ENCODE data around the gene DYTN. TPM values are rescaled to one million over a fixed set of nuclear protein-coding genes. Genes with fewer than 3 reads are reported as not detected.

DYTN gene
- total and polyA plus RNA-seq, 4 donors = not detected

DNA sequence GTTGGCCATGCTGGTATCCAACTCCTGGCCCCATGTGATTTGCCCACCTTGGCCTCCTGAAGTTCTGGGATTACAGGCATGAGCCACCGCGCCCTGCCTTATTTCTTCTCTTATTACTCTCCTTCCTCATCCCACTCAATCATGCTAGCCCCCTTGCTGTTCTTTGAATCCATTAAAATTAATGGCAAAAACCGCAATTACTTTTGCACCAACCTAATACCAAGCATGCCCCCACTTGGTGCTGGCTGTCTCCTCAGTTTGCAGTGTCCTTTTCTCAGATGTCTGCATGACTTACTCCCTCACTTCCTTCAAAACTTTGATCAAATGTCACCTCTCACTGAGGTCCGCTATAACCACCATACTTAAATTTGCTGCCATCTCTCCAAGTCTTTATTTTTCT is 34.6 kb downstream of the DYTN start (continued):
- TF ChIP-seq, protein P1, sequence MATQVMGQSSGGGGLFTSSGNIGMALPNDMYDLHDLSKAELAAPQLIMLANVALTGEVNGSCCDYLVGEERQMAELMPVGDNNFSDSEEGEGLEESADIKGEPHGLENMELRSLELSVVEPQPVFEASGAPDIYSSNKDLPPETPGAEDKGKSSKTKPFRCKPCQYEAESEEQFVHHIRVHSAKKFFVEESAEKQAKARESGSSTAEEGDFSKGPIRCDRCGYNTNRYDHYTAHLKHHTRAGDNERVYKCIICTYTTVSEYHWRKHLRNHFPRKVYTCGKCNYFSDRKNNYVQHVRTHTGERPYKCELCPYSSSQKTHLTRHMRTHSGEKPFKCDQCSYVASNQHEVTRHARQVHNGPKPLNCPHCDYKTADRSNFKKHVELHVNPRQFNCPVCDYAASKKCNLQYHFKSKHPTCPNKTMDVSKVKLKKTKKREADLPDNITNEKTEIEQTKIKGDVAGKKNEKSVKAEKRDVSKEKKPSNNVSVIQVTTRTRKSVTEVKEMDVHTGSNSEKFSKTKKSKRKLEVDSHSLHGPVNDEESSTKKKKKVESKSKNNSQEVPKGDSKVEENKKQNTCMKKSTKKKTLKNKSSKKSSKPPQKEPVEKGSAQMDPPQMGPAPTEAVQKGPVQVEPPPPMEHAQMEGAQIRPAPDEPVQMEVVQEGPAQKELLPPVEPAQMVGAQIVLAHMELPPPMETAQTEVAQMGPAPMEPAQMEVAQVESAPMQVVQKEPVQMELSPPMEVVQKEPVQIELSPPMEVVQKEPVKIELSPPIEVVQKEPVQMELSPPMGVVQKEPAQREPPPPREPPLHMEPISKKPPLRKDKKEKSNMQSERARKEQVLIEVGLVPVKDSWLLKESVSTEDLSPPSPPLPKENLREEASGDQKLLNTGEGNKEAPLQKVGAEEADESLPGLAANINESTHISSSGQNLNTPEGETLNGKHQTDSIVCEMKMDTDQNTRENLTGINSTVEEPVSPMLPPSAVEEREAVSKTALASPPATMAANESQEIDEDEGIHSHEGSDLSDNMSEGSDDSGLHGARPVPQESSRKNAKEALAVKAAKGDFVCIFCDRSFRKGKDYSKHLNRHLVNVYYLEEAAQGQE (IDR thresholded peaks at IDR 0.05) = no peak

DNA sequence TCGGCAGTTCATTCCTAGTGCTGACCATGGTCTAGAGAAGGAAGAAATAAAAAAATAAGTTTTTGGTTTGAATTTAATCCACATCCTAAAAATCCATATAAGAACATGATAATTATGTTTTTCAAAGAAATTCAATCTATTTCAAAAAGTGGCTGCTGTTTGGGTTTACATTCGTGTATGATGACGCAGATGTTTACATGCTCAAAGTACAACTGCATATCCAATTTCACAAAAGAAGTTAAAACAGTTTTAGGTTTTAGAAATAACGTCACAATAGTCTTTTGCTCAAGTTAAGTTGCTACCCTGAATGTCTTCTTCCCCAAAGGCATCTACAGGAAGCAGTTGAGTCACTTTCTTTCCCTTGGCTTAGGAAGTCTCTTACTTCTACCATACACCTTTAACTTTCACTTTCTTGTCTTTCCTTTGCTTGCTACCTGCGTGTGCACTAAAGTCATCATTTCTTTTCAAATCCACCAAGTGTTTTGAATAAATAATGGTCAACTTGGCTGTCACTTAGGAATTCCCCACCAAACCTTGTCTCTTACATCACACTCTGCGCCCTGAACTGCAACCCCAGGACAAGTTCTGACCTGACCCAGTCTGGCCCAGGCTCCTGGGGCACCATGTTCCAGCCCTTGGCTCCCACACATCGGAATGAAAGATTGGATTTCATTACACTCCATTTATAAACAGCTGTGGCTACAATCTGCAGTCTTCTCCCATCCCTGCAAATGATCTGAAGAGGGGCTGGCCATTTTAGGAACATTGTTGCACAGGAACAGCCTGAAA is 47.5 kb downstream of the DYTN start:
- no peak for DNase-seq (ENCODE audit: low spot score)
- Histone ChIP-seq H3K27me3 (ENCODE audit: control insufficient read depth in 4 of 4, insufficient read depth in 4 of 4, low read length in 3 of 4) (peaks cover 0 to 8% (median 0%) of the 10 kb centered on the region in 4 donors), H3K4me3 (ENCODE audit: low read depth in 1 of 3, low read length in 3 of 3) (no peak overlapping the region), H3K4me1 (ENCODE audit: control insufficient read depth in 4 of 4, insufficient read depth in 4 of 4, low read length in 3 of 4) (no peaks in the 10 kb centered on the region), H3K27ac (ENCODE audit: low read depth in 1 of 2, low read length in 2 of 2) (no peak overlapping the region), H3K9me3 (ENCODE audit: control insufficient read depth in 4 of 4, low read length in 3 of 4) (no peaks in the 10 kb centered on the region), H3K9ac (ENCODE audit: low read depth in 1 of 2, low read length in 2 of 2) (no peak overlapping the region), H3K36me3 (ENCODE audit: control insufficient read depth in 4 of 4, insufficient read depth in 3 of 4, low read depth in 1 of 4, low read length in 3 of 4) (no peaks in the 10 kb centered on the region)
- WGBS = 77% methylated on average over 7 of the region's 7 CpGs
- TF ChIP-seq HNF4G (IDR thresholded peaks at IDR 0.05) (no peak), TAF1 (conservative IDR thresholded peaks at IDR 0.05) (no peak)

DNA sequence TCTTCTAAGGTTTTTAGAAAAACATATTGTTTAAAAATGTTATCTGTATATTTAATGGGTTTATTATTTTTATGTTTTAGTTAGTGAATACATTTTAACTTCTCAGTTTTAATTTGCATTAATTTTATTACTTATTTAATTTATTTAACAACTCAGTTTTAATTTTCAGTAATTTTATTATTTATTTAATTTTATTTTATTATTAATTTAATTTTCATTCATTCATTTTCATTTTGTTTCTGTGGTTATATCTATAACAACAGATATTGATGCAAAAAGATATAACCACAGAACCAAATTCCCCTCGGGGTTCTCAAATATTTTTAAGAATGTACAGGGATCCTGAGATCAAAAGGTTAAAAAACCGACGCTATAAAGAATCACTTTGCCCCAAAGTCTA is 52.9 kb downstream of the DYTN start:
- 79% methylated on average over 3 of the region's 3 CpGs for WGBS

More for the DNA sequence above, 52.9 kb downstream of the DYTN start:
- peaks cover 0 to 10% (median 0%) of the 10 kb centered on the region in 4 donors for H3K27me3 ChIP-seq (ENCODE audit: control insufficient read depth in 4 of 4, insufficient read depth in 4 of 4, low read length in 3 of 4)
- no peak overlapping the region for H3K27ac ChIP-seq (ENCODE audit: low read depth in 1 of 2, low read length in 2 of 2)
- H3K9me3 ChIP-seq (ENCODE audit: control insufficient read depth in 4 of 4, low read length in 3 of 4) = no peaks in the 10 kb centered on the region
- H3K4me3 ChIP-seq (ENCODE audit: low read depth in 1 of 3, low read length in 3 of 3) = no peak overlapping the region
- DNase-seq (ENCODE audit: low spot score) = no peak
- H3K4me1 ChIP-seq (ENCODE audit: control insufficient read depth in 4 of 4, insufficient read depth in 4 of 4, low read length in 3 of 4) = no peaks in the 10 kb centered on the region
- TF ChIP-seq TAF1 (conservative IDR thresholded peaks at IDR 0.05) (no peak), FOXA2 (IDR thresholded peaks at IDR 0.05) (no peak), YY1 (IDR thresholded peaks at IDR 0.05) (no peak), EGR1 (IDR thresholded peaks at IDR 0.05; ENCODE audit: low read depth in 2 of 2) (no peak), GABPA (IDR thresholded peaks at IDR 0.05 in 1 of 2, conservative IDR thresholded peaks at IDR 0.05 in 1 of 2) (no peak), SP1 (IDR thresholded peaks at IDR 0.05) (no peak), RXRA (IDR thresholded peaks at IDR 0.05) (no peak), HNF4G (IDR thresholded peaks at IDR 0.05) (no peak), FOXA1 (IDR thresholded peaks at IDR 0.05) (no peak), JUND (IDR thresholded peaks at IDR 0.05) (no peak), NR2F2 (IDR thresholded peaks at IDR 0.05) (no peak), HNF4A (conservative IDR thresholded peaks at IDR 0.05) (no peak), RAD21 (IDR thresholded peaks at IDR 0.05) (no peak)
- TF ChIP-seq, protein P2, sequence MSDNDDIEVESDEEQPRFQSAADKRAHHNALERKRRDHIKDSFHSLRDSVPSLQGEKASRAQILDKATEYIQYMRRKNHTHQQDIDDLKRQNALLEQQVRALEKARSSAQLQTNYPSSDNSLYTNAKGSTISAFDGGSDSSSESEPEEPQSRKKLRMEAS (IDR thresholded peaks at IDR 0.05) = no peak
- TF ChIP-seq, protein P3, sequence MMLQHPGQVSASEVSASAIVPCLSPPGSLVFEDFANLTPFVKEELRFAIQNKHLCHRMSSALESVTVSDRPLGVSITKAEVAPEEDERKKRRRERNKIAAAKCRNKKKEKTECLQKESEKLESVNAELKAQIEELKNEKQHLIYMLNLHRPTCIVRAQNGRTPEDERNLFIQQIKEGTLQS (IDR thresholded peaks at IDR 0.05) = no peak
- TF ChIP-seq, protein P1 (IDR thresholded peaks at IDR 0.05) = no peak
- TF ChIP-seq, protein P4, sequence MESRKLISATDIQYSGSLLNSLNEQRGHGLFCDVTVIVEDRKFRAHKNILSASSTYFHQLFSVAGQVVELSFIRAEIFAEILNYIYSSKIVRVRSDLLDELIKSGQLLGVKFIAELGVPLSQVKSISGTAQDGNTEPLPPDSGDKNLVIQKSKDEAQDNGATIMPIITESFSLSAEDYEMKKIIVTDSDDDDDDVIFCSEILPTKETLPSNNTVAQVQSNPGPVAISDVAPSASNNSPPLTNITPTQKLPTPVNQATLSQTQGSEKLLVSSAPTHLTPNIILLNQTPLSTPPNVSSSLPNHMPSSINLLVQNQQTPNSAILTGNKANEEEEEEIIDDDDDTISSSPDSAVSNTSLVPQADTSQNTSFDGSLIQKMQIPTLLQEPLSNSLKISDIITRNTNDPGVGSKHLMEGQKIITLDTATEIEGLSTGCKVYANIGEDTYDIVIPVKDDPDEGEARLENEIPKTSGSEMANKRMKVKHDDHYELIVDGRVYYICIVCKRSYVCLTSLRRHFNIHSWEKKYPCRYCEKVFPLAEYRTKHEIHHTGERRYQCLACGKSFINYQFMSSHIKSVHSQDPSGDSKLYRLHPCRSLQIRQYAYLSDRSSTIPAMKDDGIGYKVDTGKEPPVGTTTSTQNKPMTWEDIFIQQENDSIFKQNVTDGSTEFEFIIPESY (IDR thresholded peaks at IDR 0.05) = no peak
- TF ChIP-seq, protein P5, sequence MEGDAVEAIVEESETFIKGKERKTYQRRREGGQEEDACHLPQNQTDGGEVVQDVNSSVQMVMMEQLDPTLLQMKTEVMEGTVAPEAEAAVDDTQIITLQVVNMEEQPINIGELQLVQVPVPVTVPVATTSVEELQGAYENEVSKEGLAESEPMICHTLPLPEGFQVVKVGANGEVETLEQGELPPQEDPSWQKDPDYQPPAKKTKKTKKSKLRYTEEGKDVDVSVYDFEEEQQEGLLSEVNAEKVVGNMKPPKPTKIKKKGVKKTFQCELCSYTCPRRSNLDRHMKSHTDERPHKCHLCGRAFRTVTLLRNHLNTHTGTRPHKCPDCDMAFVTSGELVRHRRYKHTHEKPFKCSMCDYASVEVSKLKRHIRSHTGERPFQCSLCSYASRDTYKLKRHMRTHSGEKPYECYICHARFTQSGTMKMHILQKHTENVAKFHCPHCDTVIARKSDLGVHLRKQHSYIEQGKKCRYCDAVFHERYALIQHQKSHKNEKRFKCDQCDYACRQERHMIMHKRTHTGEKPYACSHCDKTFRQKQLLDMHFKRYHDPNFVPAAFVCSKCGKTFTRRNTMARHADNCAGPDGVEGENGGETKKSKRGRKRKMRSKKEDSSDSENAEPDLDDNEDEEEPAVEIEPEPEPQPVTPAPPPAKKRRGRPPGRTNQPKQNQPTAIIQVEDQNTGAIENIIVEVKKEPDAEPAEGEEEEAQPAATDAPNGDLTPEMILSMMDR (IDR thresholded peaks at IDR 0.05; ENCODE audit: low read depth, low read length, missing input control) = no peak
- no peak overlapping the region for H3K9ac ChIP-seq (ENCODE audit: low read depth in 1 of 2, low read length in 2 of 2)
- H3K36me3 ChIP-seq (ENCODE audit: control insufficient read depth in 4 of 4, insufficient read depth in 3 of 4, low read depth in 1 of 4, low read length in 3 of 4) = no peaks in the 10 kb centered on the region

Measured in liver (tissue), 9 donors.